GM19035 (cell line): ENCODE results near the gene DRC7.

Experiments used
- ATAC-seq: cut with Tn5 transposase; IDR thresholded peaks from one replicate; pipeline ENCODE4 v1.9.1; 2021; ENCODE audit not compliant: unreplicated experiment

Gene DRC7

DNA sequence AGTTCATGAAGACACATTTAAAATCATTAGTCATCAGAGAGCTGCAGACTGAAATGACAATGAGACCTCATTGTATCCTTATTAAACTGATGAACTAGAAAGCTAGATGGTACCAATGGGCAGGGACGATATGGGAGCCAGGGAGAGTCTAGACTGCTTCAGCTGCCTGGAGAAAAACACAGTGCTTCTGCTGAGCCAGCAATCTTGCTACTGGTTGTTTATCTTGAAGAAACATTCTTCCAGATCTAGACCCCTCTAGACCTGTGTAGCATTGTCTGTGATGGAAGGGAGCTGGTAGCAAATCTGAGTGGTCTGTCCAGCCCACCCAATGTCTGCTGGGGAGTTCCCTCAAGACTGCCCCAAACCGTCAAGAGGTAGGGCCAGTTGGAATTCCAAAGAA, 2.0 kb upstream of the DRC7 start:
- ATAC-seq, result no peak

DNA sequence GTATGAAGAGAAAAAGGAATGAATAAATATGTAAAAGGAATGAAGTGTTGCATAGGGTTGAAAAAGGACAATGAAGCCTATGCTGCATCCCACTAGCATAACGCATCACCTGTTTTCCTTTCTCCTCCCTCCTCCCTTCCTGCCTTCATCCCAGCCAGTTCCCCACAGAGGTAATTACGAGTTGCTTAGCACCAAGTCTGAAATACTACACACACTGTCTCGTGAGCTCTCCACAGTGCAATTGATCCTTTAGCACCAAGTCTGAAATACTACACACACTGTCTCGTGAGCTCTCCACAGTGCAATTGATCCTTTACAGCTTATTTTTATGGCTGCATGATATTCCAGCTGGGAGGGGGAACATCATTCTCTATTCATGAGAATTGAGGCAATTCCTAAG, 1.1 kb upstream of the DRC7 start:
- no peak for ATAC-seq

DNA sequence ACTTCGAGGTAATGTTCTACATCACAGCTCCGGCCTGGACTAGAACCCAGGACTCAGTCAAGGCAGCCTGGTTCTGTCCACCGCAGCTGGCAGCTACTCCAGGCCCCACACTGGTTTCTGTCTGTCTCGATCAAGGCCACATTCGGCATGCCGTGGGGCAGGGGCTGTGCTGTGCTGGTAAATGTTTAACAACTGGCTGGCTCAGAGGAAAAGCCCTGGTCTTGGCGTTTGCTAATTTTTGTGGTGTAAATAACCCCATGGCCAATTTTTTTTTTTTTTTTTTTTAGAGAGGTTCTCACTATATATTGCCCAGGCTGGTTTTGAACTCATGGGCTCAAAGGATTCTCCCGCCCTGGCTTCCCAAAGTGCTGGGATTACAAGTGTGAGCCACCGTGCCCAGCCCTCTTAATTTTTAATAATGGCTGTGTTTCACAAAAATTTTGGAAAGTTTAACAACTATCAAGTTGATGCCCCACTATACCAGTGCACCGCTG, 328 bp upstream of the DRC7 start:
- no peak for ATAC-seq

DNA sequence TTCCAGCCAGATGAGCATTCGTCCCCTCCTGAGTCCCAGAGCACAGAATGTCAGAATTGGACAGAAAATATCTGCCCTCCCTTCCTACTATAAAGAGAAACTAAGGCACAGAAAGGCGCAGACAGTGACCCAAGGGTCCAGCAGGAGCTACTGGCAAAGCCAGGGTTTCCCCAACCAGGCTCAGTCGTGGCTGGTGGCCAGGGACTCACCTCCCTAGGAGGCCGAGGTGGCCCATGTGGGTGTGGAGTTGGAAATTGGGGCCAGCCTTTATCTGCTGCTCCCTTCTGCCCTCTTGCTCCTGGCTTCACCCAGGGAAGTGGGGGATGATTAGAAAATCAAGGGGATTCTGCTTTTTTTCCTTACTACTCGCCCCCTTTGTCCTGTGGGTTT, 1.1 kb downstream of the DRC7 start:
- no peak for ATAC-seq

DNA sequence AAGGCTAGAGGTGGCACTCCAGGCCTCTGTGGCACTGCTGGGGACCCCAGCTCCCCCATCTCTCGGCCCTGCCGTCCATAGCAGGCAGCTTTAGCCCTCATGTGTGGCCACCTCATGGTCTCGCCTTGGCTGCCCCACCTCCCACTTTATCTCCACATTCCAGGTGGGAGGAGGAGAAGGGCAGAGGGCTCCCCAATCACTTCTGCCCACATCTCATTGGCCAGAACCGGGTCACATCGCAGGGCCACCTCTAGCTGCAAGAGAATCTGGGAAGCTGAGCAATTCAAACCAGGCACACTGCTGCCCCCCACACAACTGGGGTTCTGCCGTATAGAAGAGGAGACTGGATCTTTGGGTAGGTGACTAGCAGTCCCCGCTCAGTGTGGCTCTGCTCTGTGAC, 1.6 kb downstream of the DRC7 start:
- no peak for ATAC-seq

DNA sequence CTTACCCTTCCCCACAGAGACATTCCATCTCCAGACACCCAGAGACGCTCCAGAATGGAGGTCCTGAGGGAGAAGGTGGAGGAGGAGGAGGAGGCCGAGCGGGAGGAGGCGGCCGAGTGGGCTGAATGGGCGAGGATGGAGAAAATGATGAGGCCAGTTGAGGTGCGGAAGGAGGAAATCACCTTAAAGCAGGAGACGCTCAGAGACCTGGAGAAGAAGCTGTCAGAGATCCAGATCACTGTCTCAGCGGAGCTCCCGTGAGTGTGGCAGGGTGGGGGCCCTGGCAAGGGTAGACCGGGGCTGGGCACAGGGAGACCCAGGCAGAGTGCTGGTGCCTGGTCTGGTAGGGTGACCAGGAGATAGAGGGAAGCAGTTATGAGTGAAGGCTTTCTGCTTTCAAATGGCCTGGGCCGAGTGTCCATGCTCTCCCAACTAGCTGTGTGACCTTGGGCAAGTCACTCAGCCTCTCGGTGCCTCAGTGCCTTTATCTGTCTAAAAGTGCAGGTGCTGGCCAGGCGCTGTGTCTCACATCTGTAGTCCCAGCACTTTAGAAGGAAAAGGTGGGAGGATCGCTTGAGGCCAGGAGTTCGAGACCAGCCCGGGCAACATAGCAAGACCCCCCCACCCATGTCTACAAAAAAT, 3.4 kb downstream of the DRC7 start:
- no peak for ATAC-seq

DNA sequence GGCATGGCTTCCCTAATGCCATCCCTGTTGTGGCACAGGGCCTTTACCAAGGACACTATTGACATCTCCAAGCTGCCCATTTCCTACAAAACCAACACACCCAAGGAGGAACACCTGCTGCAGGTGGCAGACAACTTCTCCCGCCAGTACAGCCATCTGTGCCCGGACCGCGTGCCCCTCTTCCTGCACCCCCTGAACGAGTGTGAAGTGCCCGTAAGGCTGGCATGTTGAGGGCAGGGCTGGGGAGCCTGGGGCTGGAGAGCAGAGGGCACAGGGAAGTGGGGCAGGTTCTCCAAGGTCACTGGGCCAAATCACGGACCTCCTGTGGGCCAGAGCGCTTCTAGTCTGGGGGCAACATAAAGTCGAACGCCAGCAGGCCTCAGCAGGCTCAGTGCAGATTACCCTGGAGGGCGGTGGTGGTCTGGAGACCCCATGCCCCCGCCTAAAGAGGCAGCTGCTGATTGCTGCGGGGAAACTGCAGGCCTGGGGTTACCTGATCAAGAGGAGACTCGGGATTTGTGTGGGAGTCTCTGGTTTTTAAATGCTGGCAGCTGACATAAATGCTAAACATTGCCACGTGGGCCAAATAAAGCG, 4.3 kb downstream of the DRC7 start:
- no peak for ATAC-seq

DNA sequence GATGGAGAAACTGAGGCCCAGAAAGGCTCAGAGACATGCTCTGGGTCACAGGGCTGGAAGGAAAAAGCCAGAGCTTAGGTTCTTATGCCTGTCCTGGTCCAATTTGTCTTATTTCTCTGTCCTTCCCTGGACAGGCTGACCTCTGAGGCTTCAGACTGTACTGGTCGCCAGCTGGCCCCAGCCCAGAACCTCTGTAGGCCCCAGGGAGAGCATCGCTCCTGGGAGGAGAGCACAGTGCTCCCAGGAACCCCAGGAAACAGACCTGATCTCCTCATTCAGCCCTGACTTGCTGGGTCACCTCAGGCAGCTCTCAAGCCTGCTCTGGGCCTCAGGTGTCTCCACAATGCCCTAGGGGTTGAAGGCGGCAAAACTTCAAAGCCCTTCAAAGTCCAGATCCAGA, 4.9 kb downstream of the DRC7 start:
- no peak for ATAC-seq

DNA sequence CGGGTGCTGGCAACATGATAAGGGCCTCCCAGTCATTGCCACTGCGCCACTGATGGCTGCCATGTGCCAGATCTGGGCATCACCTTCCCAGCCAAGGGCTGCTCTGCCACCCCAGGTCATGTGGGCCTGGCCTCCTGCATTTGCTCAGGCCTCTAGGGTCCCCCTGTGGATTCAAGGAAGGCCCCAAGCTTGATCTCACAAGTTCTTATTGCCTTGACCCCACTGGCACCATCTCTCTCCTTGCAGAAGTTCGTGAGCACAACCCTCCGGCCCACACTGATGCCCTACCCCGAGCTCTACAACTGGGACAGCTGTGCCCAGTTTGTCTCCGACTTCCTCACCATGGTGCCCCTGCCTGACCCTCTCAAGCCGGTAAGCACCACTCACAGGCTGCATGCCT, 5.3 kb downstream of the DRC7 start:
- ATAC-seq, result no peak

DNA sequence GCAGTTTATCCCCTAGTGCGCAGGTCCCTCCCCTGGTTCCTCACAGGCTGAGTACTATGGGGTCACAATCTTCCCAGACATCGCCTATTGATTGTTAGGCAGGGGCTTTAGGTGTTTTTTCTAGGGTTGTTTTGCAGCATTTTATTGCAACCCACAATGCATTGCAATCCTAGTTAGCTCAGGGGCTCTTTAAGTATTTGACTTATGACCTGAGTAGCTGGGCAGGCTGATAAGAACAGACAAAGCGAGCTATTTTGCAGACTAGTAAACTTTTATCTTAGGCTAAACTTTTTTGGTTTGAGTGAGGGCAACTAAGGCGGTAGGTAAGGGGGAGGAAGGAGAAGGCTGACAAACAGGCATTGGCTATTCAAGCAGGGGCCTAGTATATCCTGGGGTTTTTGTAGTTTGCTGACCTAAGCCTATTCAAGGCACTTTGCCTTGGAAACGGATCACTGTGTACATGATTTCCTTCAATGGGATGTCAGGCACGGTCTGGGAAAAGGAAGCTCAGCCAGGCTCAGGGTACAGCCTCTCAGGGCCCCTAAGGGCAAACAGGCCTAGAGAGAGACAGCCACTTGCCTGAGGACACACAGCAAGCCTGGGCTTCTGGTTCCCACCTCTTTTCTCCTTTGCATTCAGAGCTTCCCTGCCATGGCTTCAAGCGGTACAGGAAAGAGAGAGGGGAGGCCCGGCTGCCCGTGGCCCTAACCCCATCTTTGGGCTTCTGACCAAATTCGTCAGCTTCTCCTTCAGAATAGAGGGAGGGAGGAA, 6.4 kb downstream of the DRC7 start:
- no peak for ATAC-seq

DNA sequence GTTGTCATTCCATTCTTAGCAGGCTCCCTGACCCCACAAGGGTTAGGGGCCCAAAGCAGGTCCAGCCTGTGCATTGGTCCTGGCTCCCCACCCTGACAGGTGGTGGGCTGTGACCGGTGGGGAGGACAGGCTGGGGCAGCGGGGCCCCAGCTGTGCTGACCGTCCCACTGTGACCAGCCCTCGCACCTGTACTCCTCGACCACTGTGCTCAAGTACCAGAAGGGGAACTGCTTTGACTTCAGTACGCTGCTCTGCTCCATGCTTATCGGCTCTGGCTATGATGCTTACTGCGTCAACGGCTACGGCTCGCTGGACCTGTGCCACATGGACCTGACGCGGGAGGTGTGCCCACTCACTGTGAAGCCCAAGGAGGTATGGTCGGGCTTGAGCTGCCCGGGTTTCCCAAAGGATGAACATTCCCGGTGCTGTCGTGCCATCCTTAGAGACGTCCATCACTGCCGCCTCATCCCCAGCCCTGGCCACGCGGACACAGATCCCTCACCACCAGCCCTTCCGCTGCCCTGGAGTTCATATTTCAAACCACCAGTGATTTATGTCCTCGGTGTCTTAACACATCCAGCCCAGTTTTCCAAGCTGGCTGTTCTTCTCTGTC, 7.3 kb downstream of the DRC7 start:
- no peak for ATAC-seq

DNA sequence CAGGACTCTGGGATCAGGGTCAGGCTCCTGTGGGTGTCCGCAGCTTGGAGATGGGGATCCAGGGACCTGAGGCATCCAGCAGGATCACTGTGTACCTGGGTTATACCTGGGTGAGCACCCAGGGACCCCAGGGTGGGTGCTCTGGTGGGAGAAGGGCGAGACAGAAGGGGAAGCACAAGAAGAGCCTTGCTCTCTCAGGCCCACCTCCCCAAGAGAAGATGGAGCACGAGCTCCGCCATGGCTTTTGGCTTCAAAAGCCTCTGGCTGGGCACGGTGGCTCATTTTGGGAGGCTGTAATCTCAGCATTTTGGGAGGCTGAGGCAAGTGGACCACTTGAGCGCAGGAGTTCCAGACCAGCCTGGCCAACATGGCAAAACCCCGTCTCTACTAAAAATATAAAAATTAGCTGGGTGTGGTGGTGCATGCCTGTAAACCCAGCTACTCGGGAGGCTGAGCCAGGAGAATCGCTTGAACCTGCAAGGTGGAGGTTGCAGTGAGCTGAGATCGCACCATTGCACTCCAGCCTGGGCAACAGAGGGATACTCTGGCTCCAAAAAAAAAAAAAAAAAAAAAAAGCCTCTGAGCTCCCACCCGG, 8.9 kb downstream of the DRC7 start:
- no peak for ATAC-seq

DNA sequence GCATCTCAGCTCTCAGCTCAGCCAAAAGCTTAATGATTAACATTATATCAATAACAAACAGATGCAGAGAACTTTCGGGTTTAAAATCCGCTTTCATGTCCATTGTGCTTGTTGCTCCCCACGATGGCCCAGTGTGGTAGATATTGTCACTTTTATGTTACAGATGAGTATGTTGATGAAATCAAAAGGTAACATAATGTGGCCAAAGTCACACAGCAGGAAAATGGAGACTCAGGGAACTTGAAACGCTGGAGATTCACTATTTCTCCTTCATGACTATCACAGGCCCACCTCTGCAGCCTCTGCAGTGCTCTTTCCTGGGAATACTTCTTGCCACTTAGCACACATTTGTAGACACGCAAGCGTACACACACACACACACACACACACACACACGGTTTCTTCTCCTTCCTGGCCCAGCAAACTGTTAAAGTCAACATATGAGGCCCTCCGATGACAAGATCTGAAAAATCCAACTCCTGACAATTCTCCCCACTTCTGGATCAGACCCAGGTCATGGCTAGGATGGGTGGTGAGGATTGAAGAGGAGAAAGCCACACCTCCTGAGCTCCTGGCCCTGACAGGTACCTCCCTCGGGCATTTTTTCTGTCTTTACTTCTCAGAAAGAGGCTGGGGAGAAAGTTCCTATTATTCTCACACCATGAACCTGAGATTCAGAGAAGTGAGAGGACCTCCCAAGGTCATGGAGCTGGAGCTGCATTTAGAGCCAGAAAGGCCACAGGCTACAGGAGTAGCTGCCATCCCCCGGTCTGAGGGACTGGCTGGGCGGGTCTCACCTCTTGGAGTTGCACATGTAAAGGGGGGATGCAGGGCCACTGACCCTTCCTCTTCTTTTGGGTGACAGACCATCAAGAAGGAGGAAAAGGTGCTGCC, 9.7 kb downstream of the DRC7 start:
- ATAC-seq, result no peak

DNA sequence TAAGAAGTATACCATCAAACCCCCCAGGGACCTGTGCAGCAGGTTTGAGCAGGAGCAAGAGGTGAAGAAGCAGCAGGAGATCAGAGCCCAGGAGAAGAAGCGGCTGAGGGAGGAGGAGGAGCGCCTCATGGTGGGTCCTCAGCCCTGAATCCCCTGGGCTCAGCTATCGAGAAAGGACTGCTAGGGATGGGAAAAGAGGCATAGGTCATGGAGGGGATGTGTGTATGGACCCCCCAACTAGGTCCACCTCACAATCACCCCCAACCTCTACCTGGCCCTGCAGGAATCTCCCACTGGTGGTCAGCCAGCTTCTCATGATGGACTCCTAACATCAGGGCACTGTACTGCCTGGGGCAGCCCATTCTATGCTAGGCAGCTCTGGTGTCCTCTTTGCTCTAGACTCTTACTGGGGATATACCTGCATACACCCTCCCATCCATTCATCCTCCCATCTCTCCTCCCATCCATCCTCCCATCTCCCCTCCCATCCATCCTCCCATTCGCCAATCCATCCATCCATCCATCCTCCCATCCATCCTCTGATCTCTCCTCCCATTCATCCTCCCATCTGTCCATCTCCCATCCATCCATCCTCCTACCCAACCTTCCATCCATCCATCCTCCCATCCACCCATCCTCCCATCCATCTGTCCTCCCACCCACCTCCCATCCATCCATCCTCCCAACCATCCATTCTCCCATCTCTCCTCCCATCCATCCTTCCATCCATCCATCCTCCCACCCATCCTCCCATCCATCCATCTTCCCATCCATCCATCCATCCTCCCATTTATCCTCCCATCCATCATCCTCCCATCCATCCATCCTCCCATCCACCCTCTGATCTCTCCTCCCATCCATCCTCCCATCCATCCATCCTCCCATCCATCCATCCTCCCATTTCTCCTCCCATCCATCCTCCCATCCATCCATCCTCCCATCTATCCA, 10.6 kb downstream of the DRC7 start:
- no peak for ATAC-seq

DNA sequence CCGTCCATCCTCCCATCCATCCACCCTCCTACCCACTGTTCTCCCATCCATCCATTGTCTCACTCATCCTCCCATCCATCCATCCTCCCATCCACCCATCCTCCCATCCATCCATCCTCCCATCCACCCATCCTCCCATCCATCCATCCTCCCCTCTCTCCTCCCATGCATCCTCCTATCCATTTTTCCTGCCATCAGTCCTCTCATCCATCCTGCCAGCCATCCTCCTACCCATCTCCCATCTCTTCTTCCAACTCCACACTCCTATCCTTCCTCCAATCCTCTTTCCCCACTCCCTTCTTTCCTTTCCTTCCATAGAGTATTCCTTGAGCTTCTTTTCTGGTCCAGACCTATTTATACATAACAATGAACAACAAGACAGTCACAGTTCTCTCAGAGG, 12.1 kb downstream of the DRC7 start:
- ATAC-seq, result no peak

DNA sequence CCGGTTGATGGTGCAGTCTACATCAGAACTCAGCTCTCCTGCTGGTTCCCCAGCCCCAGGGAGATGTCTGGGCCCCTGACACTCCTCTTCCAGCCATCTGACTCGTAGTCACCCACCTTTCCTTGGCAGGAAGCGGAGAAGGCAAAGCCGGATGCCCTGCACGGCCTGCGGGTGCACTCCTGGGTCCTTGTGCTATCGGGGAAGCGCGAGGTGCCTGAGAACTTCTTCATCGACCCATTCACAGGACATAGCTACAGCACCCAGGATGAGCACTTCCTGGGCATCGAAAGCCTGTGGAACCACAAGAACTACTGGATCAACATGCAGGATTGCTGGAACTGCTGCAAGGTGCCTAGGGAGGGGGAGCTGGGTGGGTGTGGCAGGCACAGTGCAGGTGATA, 12.7 kb downstream of the DRC7 start:
- no peak for ATAC-seq

DNA sequence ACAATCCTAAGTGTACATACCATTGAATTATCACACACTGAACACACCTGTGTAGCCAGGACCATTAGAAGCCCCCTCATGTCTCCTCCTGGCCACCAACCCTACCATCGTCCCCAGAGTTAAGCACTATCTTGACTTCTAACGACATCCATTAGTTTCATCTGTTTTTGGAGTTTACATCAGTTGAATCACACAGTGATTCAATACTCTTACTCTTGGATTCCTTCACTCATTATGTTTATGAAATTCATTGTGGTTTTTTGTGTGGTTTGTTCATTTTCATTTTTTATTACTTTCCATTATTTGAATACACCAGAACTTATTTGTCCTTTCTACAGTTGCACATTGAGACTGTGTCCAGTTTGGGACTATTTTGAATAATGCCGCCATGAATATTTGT, 13.6 kb downstream of the DRC7 start:
- no peak for ATAC-seq

DNA sequence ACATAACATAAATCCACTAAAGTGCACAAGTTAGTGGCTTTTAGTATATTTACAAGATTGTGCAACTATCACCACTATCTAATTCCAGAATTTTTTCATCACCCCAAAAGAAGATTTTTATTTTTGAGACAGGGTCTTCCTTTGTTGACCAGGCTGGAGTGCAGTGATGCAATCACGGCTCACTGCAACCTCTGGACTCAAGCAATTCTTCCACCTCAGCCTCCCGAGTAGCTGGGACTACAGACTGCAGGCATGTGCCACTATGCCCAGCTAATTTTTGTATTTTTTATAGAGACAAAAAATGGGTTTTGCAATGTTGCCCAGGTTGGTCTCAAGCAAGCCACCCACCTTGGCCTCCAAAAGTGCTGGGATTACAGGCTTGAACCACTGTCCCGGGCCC, 15.1 kb downstream of the DRC7 start:
- ATAC-seq, result no peak

DNA sequence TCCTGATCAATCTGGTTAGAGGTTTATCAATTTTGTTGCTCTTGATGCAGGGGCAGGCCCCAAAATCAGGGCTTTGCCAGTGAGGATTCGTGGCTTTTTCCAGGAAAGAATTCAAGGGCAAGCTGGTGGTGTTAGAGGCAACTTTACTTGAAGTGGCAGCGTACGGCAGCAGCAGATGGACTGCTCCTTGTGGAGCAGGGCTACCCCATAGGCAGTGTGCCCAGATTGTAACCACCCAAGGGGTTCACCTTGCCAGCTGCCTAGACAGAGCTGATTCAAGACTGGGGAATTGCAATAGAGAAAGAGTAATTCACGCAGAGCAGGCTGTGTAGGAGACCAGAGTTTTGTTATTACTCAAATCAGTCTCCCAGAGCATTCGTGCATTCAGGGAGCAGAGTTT, 16.7 kb downstream of the DRC7 start:
- ATAC-seq, result no peak
